Measurements from ENCODE around the gene SLC12A8.

SLC12A8 gene

GRCh38 chr3:125220183-125220582, 7.6 kb upstream of the SLC12A8 start:
- Histone ChIP-seq H3K4me1 (ENCODE audit: control insufficient read depth, insufficient read depth, low read length, poor library complexity, severe bottlenecking) (no peaks in the 10 kb centered on the region), H3K36me3 (ENCODE audit: control insufficient read depth, insufficient read depth, low read length) (no peaks in the 10 kb centered on the region), H3K27ac (ENCODE audit: insufficient read depth, low read length, poor library complexity, severe bottlenecking) (no peak overlapping the region), H3K4me3 (ENCODE audit: insufficient read depth, low read depth, low read length, poor library complexity, severe bottlenecking) (no peak overlapping the region), H3K27me3 (replicated peaks; ENCODE audit: control insufficient read depth, insufficient read depth, low read length, poor library complexity, severe bottlenecking) (no peaks in the 10 kb centered on the region), H3K9me3 (ENCODE audit: control insufficient read depth, low read length) (no peaks in the 10 kb centered on the region)
- DNase-seq, result no peak

DNA sequence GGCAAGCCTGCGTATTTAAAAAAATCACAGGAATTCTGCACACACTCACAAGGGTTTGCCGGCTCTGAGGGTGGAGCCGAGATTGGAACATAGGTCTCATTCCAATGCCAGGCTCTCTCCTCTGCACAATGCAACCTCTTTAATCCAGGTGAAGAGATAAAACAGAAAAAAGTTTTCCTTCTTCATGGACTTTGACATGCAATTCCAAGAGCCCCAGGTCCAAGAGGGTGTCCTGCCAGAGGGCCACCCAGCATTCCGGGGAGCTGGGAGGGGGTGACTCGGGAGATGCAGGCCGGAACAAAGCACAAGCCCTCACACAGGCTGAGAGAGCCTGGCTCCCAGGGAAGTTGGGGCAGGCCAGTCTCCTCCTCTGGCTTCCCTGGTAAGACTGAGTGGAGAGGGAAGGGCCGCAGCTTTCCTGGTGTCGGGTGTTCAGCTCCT, 6.7 kb upstream of the SLC12A8 start:
- H3K36me3 ChIP-seq (ENCODE audit: control insufficient read depth, insufficient read depth, low read length), result no peaks in the 10 kb centered on the region
- DNase-seq, result no peak
- peaks cover under 1% of the 10 kb centered on the region for H3K27me3 ChIP-seq (replicated peaks; ENCODE audit: control insufficient read depth, insufficient read depth, low read length, poor library complexity, severe bottlenecking)
- H3K4me1 ChIP-seq (ENCODE audit: control insufficient read depth, insufficient read depth, low read length, poor library complexity, severe bottlenecking), result no peaks in the 10 kb centered on the region
- H3K27ac ChIP-seq (ENCODE audit: insufficient read depth, low read length, poor library complexity, severe bottlenecking), result no peak overlapping the region
- H3K4me3 ChIP-seq (ENCODE audit: insufficient read depth, low read depth, low read length, poor library complexity, severe bottlenecking), result no peak overlapping the region
- no peaks in the 10 kb centered on the region for H3K9me3 ChIP-seq (ENCODE audit: control insufficient read depth, low read length)

DNA sequence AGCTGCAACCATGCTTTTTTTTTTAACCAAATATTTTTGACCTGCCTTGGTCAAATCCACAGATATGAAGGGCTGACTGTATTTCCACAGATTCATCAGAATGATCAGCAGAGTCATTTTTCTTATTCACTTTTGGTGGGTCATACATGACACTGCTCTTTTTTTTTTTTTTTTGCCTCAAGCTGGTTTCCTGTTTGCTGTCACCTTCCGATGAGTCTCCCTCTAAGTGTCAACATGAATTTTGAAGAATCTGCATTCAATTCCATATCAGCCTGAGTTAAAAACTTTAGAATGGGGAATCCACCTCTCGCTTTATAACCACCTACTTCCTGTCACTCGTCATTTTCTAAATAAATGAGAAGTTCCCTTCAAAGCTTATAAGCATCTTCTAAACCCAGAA, 2.2 kb upstream of the SLC12A8 start:
- no peaks in the 10 kb centered on the region for H3K9me3 ChIP-seq (ENCODE audit: control insufficient read depth, low read length)
- peaks cover 34% of the 10 kb centered on the region for H3K27me3 ChIP-seq (replicated peaks; ENCODE audit: control insufficient read depth, insufficient read depth, low read length, poor library complexity, severe bottlenecking)

GRCh38 chr3:125213946-125214542, 1.5 kb upstream of the SLC12A8 start:
- peaks cover 34% of the 10 kb centered on the region for H3K27me3 ChIP-seq (replicated peaks; ENCODE audit: control insufficient read depth, insufficient read depth, low read length, poor library complexity, severe bottlenecking)

More for the DNA sequence above, 2.2 kb upstream of the SLC12A8 start:
- Histone ChIP-seq H3K4me3 (ENCODE audit: insufficient read depth, low read depth, low read length, poor library complexity, severe bottlenecking) (no peak overlapping the region), H3K36me3 (ENCODE audit: control insufficient read depth, insufficient read depth, low read length) (no peaks in the 10 kb centered on the region), H3K4me1 (ENCODE audit: control insufficient read depth, insufficient read depth, low read length, poor library complexity, severe bottlenecking) (peaks cover 9% of the 10 kb centered on the region), H3K27ac (ENCODE audit: insufficient read depth, low read length, poor library complexity, severe bottlenecking) (no peak overlapping the region)
- DNase-seq, result no peak

DNA sequence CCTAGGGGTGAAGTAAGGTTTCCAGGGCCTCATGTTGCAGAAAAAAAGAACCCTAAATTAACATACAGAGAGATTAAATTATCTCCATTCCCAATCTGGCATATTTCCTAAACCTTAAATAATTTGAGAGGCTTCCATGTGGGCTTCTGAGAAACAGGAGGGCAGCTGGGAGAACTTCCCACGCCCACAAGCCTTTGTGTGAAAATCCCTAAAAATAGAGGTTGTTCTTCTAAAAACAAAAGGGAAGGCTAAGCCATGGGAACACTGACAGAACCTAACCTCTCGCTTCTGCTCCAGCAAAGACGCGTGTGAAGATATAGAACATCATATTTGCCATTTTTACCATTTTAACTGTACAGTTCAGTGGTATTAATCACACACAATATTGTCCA, 812 bp upstream of the SLC12A8 start:
- no peaks in the 10 kb centered on the region for H3K36me3 ChIP-seq (ENCODE audit: control insufficient read depth, insufficient read depth, low read length)
- H3K27me3 ChIP-seq (replicated peaks; ENCODE audit: control insufficient read depth, insufficient read depth, low read length, poor library complexity, severe bottlenecking), result peaks cover 34% of the 10 kb centered on the region
- no peak for DNase-seq
- H3K4me3 ChIP-seq (ENCODE audit: insufficient read depth, low read depth, low read length, poor library complexity, severe bottlenecking), result no peak overlapping the region
- no peaks in the 10 kb centered on the region for H3K9me3 ChIP-seq (ENCODE audit: control insufficient read depth, low read length)
- peaks cover 9% of the 10 kb centered on the region for H3K4me1 ChIP-seq (ENCODE audit: control insufficient read depth, insufficient read depth, low read length, poor library complexity, severe bottlenecking)
- H3K27ac ChIP-seq (ENCODE audit: insufficient read depth, low read length, poor library complexity, severe bottlenecking), result no peak overlapping the region

More at GRCh38 chr3:125213946-125214542, 1.5 kb upstream of the SLC12A8 start:
- Histone ChIP-seq H3K9me3 (ENCODE audit: control insufficient read depth, low read length) (no peaks in the 10 kb centered on the region), H3K4me3 (ENCODE audit: insufficient read depth, low read depth, low read length, poor library complexity, severe bottlenecking) (no peak overlapping the region), H3K36me3 (ENCODE audit: control insufficient read depth, insufficient read depth, low read length) (no peaks in the 10 kb centered on the region), H3K27ac (ENCODE audit: insufficient read depth, low read length, poor library complexity, severe bottlenecking) (no peak overlapping the region), H3K4me1 (ENCODE audit: control insufficient read depth, insufficient read depth, low read length, poor library complexity, severe bottlenecking) (peaks cover 9% of the 10 kb centered on the region)
- no peak for DNase-seq

GRCh38 chr3:125212091-125212508, 448 bp downstream of the SLC12A8 start:
- Histone ChIP-seq H3K9me3 (ENCODE audit: control insufficient read depth, low read length) (no peaks in the 10 kb centered on the region), H3K4me1 (ENCODE audit: control insufficient read depth, insufficient read depth, low read length, poor library complexity, severe bottlenecking) (peaks cover 9% of the 10 kb centered on the region), H3K27ac (ENCODE audit: insufficient read depth, low read length, poor library complexity, severe bottlenecking) (no peak overlapping the region), H3K36me3 (ENCODE audit: control insufficient read depth, insufficient read depth, low read length) (no peaks in the 10 kb centered on the region), H3K27me3 (replicated peaks; ENCODE audit: control insufficient read depth, insufficient read depth, low read length, poor library complexity, severe bottlenecking) (peaks cover 34% of the 10 kb centered on the region), H3K4me3 (ENCODE audit: insufficient read depth, low read depth, low read length, poor library complexity, severe bottlenecking) (peak overlapping the region; percentile 32)
- DNase-seq, result no peak

GRCh38 chr3:125211523-125212090, 941 bp downstream of the SLC12A8 start:
- no peak overlapping the region for H3K4me3 ChIP-seq (ENCODE audit: insufficient read depth, low read depth, low read length, poor library complexity, severe bottlenecking)
- peaks cover 9% of the 10 kb centered on the region for H3K4me1 ChIP-seq (ENCODE audit: control insufficient read depth, insufficient read depth, low read length, poor library complexity, severe bottlenecking)
- H3K27ac ChIP-seq (ENCODE audit: insufficient read depth, low read length, poor library complexity, severe bottlenecking), result no peak overlapping the region
- peaks cover 34% of the 10 kb centered on the region for H3K27me3 ChIP-seq (replicated peaks; ENCODE audit: control insufficient read depth, insufficient read depth, low read length, poor library complexity, severe bottlenecking)
- no peak for DNase-seq
- H3K36me3 ChIP-seq (ENCODE audit: control insufficient read depth, insufficient read depth, low read length), result no peaks in the 10 kb centered on the region
- H3K9me3 ChIP-seq (ENCODE audit: control insufficient read depth, low read length), result no peaks in the 10 kb centered on the region

- peaks cover 21% of the 10 kb centered on the region for H3K27me3 ChIP-seq (replicated peaks; ENCODE audit: control insufficient read depth, insufficient read depth, low read length, poor library complexity, severe bottlenecking)
- no peak for DNase-seq
Measured at GRCh38 chr3:125207949-125208568, 4.5 kb downstream of the SLC12A8 start.

GRCh38 chr3:125207507-125207906, 5.0 kb downstream of the SLC12A8 start:
- no peak for DNase-seq
- Histone ChIP-seq H3K27ac (ENCODE audit: insufficient read depth, low read length, poor library complexity, severe bottlenecking) (no peak overlapping the region), H3K9me3 (ENCODE audit: control insufficient read depth, low read length) (no peaks in the 10 kb centered on the region), H3K4me1 (ENCODE audit: control insufficient read depth, insufficient read depth, low read length, poor library complexity, severe bottlenecking) (peaks cover 9% of the 10 kb centered on the region), H3K27me3 (replicated peaks; ENCODE audit: control insufficient read depth, insufficient read depth, low read length, poor library complexity, severe bottlenecking) (peaks cover 17% of the 10 kb centered on the region), H3K36me3 (ENCODE audit: control insufficient read depth, insufficient read depth, low read length) (no peaks in the 10 kb centered on the region), H3K4me3 (ENCODE audit: insufficient read depth, low read depth, low read length, poor library complexity, severe bottlenecking) (no peak overlapping the region)

More at GRCh38 chr3:125207949-125208568, 4.5 kb downstream of the SLC12A8 start:
- Histone ChIP-seq H3K4me1 (ENCODE audit: control insufficient read depth, insufficient read depth, low read length, poor library complexity, severe bottlenecking) (peaks cover 9% of the 10 kb centered on the region), H3K4me3 (ENCODE audit: insufficient read depth, low read depth, low read length, poor library complexity, severe bottlenecking) (no peak overlapping the region), H3K36me3 (ENCODE audit: control insufficient read depth, insufficient read depth, low read length) (no peaks in the 10 kb centered on the region), H3K9me3 (ENCODE audit: control insufficient read depth, low read length) (no peaks in the 10 kb centered on the region), H3K27ac (ENCODE audit: insufficient read depth, low read length, poor library complexity, severe bottlenecking) (no peak overlapping the region)

DNA sequence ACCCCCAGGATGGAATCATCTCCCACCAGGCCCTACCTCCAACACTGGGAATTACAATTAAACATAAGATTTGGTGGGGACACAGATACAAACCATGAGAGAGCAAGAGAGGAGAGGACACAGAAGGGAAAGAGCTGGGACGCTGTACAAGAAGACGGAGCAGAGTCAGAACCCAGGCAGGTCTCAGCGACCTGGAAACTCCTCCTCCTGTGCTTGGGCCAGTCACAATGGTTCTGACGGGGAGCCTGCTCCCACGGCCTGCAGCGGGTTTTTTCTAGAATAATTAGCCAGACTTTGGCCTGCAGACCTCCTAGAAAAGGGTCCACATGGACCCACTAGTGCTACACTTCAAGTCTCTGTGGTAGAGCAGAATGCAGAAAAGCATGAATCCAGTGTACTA, 5.6 kb downstream of the SLC12A8 start:
- Histone ChIP-seq H3K4me1 (ENCODE audit: control insufficient read depth, insufficient read depth, low read length, poor library complexity, severe bottlenecking) (peaks cover 4% of the 10 kb centered on the region), H3K4me3 (ENCODE audit: insufficient read depth, low read depth, low read length, poor library complexity, severe bottlenecking) (no peak overlapping the region), H3K9me3 (ENCODE audit: control insufficient read depth, low read length) (no peaks in the 10 kb centered on the region), H3K36me3 (ENCODE audit: control insufficient read depth, insufficient read depth, low read length) (no peaks in the 10 kb centered on the region), H3K27ac (ENCODE audit: insufficient read depth, low read length, poor library complexity, severe bottlenecking) (no peak overlapping the region), H3K27me3 (replicated peaks; ENCODE audit: control insufficient read depth, insufficient read depth, low read length, poor library complexity, severe bottlenecking) (peaks cover 11% of the 10 kb centered on the region)
- DNase-seq, result no peak

All from effector memory CD4-positive, alpha-beta T cell (primary cell).